Stimulated activated CD4-positive, alpha-beta T cell treated with anti-CD3 and anti-CD28 coated beads, Interleukin-2, amount 100 ng/mL, for 24 hours (primary cell): Measurements from ENCODE around the gene SLC38A4.
"Not testable (repeated sequence)": the region's sequence is repeated elsewhere in the genome, so short reads cannot be mapped to it uniquely, and the experiment has no call there.

ENCODE experiments used
- DNase-seq, 2 donors: peaks; one replicate each; pipeline ENCODE4 v3.0.0-alpha.2; 2020

Gene SLC38A4

GRCh38 chr12:46825591-46826414 is at the start of gene SLC38A4:
TSS of gene SLC38A4 (minus strand) at chr12:46825997. CDS start at chr12:46793071, 32,926 bp downstream.
- DNase-seq = peak in 1 of 2 donors; percentile 3

GRCh38 chr12:46875095-46875494 is 49.3 kb upstream of the SLC38A4 start:
- no peak for DNase-seq

DNA sequence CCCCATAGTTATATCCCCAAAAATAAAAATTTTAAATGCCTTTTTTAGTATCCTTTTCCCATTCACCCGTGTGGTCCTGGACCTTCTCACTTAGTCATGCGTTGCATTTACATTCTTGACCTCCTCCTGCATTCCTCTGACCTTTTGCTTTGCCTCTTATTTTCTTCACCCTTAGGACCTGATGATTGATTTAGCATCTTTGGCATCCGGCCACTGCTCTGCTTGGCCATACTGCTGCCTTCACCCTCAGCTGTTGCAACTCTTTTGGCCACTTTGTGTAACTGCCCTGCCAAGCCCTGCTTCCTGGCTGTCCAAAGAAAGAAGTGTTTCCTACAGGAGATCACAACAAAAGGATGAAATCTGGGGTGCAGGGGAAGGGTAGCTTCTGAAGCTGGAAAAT is 48.8 kb upstream of the SLC38A4 start:
- DNase-seq = no peak

- no peak for DNase-seq
Observed at GRCh38 chr12:46872135-46872534, 46.3 kb upstream of the SLC38A4 start.

- no peak for DNase-seq
Observed at GRCh38 chr12:46865311-46865710, 39.5 kb upstream of the SLC38A4 start.

DNA sequence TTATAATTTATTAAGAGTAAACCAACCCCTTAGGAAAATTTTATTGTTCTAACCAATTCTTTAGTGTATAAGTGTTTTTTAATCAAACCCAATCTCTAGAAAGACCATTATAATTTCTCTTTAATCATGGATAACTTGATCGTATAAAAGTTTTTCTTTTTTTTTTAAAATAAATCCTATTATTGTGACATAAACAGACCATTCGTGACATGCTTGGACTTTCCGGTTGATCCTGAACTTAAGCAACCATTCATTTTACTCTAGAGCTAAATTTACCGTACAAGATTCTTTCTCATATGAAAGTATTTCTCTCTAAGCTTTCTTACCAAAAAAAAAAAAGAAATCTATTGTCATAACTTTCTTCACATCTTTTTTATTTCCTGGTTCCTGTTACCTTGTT is 32.6 kb upstream of the SLC38A4 start:
- DNase-seq = no peak

DNA sequence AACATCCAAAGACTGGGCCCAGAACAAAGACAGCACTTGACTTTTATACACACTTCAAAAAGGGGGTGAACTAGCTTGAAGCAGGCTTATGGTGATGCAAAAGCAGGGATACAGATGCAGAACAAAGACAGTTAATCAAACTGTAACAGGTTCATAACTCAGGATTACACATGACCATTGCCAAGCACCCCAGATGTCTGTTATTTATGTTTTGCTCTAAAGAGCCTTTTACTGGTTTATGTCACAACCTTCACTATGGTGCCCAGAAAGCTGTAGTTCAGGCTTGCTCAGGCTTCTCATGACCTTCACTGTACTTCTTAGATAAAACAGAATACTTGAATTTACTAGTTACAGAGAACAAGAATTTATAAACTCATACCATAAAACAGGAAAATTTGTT is 31.7 kb upstream of the SLC38A4 start:
- no peak for DNase-seq

GRCh38 chr12:46855760-46856159 is 30.0 kb upstream of the SLC38A4 start:
- DNase-seq = no peak

DNA sequence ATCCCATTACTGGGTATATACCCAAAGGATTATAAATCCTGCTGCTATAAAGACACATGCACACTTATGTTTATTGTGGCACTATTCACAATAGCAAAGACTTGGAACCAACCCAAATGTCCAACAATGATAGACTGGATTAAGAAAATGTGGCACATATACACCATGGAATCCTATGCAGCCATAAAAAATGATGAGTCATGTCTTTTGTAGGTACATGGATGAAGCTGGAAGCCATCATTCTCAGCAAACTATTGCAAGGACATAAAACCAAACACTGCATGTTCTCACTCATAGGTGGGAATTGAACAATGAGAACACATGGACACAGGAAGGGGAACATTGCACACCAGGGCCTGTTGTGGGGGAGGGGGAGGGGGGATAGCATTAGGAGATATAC is 28.4 kb upstream of the SLC38A4 start:
- not testable (repeated sequence) for DNase-seq

GRCh38 chr12:46848792-46849191 is 23.0 kb upstream of the SLC38A4 start:
- DNase-seq = not testable (repeated sequence)

DNA sequence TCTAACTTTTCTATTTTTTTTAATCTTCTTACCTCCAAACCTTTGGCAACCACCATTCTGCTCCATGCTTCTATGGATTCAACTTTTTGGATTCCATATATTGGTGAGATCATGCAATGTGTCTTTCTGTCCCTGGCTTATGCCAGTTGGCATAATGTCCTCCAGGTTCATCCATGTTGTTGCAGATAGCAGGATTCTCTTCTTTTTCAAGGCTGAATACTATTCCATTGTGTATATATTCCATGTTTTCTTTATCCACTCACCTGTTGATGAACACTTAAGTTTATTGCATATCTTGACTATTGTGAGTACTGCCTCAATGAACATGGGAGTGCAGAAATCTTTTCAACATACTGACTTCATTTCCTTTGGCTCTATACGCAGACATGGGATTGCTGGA is 21.2 kb upstream of the SLC38A4 start:
- DNase-seq = no peak

- no peak for DNase-seq
Observed at GRCh38 chr12:46843811-46844210, 18.0 kb upstream of the SLC38A4 start.

GRCh38 chr12:46841891-46842290 is 16.1 kb upstream of the SLC38A4 start:
- no peak for DNase-seq

DNA sequence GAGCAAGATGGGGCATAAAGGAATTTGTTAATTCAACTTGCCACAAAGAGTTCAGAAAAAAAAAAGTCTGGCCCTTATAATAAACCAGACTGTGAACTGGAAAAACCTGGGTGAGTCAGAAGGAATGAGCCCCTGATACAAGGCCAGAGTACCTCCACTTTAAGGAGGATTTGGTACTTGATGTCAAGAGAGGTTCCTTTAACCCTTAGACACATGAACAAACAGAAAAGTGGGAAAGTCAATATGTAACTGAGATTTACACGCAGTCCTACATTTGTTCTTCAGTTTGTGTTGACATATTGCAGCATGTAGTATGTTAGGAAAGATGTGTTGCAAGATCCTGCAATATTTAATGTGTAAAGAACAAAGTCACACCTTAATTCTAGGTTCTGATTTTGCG is 14.2 kb upstream of the SLC38A4 start:
- no peak for DNase-seq

GRCh38 chr12:46839232-46839631 is 13.4 kb upstream of the SLC38A4 start:
- DNase-seq = no peak

GRCh38 chr12:46835785-46836184 is 10.0 kb upstream of the SLC38A4 start:
- no peak for DNase-seq

- no peak for DNase-seq
Observed at GRCh38 chr12:46832130-46832704, 6.4 kb upstream of the SLC38A4 start.

GRCh38 chr12:46831335-46832129 is 5.7 kb upstream of the SLC38A4 start:
- peak in 1 of 2 donors; percentile 11 for DNase-seq

DNA sequence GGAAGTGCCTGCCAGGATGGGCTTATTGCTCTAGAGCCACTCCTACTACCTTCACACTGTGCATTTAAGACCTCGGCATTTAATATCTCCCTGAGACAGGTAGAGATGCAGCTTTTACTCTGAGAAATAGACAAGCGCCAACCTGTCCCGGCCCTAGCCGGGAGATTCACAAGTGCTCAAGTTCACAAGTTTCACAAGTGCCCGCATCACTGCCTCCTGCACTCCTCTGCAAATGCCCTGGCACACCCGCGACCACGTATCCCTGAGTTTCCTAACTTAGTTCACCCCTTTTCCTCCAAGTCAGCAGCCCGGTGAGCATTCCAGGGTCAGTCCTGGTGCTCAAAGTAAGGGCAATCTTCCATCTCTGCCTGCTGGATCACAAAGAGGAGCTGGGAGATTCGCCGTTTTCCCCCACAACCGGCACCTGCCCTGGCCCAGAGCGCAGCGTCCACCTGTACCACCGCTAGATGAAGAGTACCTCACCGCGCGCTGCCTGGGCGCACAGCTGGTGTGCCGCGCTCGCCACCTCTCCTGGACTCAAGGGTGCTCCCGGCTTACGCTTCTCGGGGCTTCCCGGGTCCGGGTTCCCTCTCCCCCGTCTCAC is 5.0 kb upstream of the SLC38A4 start:
- peak in 1 of 2 donors; percentile 10 for DNase-seq

GRCh38 chr12:46824709-46825108 is 1.1 kb downstream of the SLC38A4 start:
- DNase-seq = no peak

DNA sequence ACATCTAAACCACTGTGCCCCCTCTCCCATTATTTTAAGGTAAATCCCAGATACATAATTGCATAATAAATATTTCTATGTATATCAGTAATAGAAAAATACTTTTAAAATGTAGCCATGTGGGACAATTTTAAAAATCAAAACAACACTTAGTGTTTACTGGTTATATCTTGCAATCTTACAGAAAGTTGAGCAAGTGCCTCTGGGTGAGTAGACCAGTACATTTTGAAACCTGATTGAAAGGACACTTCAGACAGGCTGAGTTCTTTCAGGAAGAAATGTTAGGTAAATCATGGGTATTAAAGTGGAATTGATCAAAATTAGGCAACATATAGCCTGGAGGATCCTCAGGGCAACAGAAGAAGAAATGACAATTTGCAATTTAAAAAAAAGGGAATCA is 7.2 kb downstream of the SLC38A4 start:
- no peak for DNase-seq

- DNase-seq = no peak
Observed at GRCh38 chr12:46815809-46816208, 10.0 kb downstream of the SLC38A4 start.

- no peak for DNase-seq
Observed at GRCh38 chr12:46814143-46814542, 11.7 kb downstream of the SLC38A4 start.
